MCF 10A (cell line): ENCODE measurements around the gene DYTN. TPM values are rescaled to one million over a fixed set of nuclear protein-coding genes. Genes with fewer than 3 reads are reported as not detected.
"Not testable (repeated sequence)": the region's sequence is repeated elsewhere in the genome, so short reads cannot be mapped to it uniquely, and the experiment has no call there.

Experiments used
- BruUV-seq: library from RNA; stranded (reverse); fragments of 400-500 nt; replicated peaks from 2 replicates; lab custom pipeline; 2021; lab: Mats Ljungman, UMichigan
- CTCF ChIA-PET: fragments of 300-600 bp; sonication (Branson Sonifier 250); formaldehyde crosslinking; extraction: SDS; loops from one replicate; lab custom pipeline; 2021; ENCODE audit warnings: antibody characterized with exemption, inconsistent platforms; lab: Yijun Ruan, JAX
- POLR2A ChIA-PET: fragments of 300-600, 350-650 bp; sonication (Branson Sonifier 250); formaldehyde crosslinking; extraction: SDS; loops from one replicate; lab custom pipeline; 2020; ENCODE audit warnings: antibody characterized with exemption, inconsistent platforms; lab: Yijun Ruan, JAX
- DNase-seq: peaks from one replicate; pipeline ENCODE4 v3.0.0-alpha.2; 2018; ENCODE audit not compliant: unreplicated experiment
- H3K27ac Mint-ChIP-seq: one replicate; pipeline ENCODE4 v1.8.0; 2022; ENCODE audit warnings: mild to moderate bottlenecking, low read depth, mixed read lengths; ENCODE audit not compliant: unreplicated experiment
- H3K27me3 Mint-ChIP-seq: one replicate; pipeline ENCODE4 v1.8.0; 2022; ENCODE audit warnings: mixed read lengths; ENCODE audit not compliant: insufficient read depth, unreplicated experiment
- H3K36me3 Mint-ChIP-seq: one replicate; pipeline ENCODE4 v1.8.0; 2022; ENCODE audit warnings: mild to moderate bottlenecking, moderate library complexity, mixed read lengths; ENCODE audit not compliant: insufficient read depth, unreplicated experiment
- H3K4me1 Mint-ChIP-seq: one replicate; pipeline ENCODE4 v1.8.0; 2022; ENCODE audit warnings: mixed read lengths; ENCODE audit not compliant: insufficient read depth, unreplicated experiment
- H3K4me3 Mint-ChIP-seq: one replicate; pipeline ENCODE4 v1.8.0; 2022; ENCODE audit warnings: mild to moderate bottlenecking, moderate library complexity, mixed read lengths; ENCODE audit not compliant: unreplicated experiment
- H3K9me3 Mint-ChIP-seq: one replicate; pipeline ENCODE4 v1.8.0; 2022; ENCODE audit warnings: mixed read lengths; ENCODE audit not compliant: unreplicated experiment
- intact Hi-C: fragments of 100-400 bp; cut with micrococcal nuclease; formaldehyde crosslinking; loops from 2 replicates; pipeline ENCODE4 v1.14.1; 2022
- total RNA-seq: library from RNA; stranded (reverse); gene quantifications from 2 replicates; pipeline ENCODE4 v1.2.3, GENCODE V29; 2022
- TF ChIP-seq, protein P1 (sequence below): fragments of 200-600 bp; IDR thresholded peaks from one replicate; pipeline ENCODE4 v1.8.0; 2022; ENCODE audit warnings: antibody characterized with exemption, mild to moderate bottlenecking; ENCODE audit not compliant: unreplicated experiment

Gene DYTN
- total RNA-seq, 1 experiment from 2014 or later: not detected

DNA sequence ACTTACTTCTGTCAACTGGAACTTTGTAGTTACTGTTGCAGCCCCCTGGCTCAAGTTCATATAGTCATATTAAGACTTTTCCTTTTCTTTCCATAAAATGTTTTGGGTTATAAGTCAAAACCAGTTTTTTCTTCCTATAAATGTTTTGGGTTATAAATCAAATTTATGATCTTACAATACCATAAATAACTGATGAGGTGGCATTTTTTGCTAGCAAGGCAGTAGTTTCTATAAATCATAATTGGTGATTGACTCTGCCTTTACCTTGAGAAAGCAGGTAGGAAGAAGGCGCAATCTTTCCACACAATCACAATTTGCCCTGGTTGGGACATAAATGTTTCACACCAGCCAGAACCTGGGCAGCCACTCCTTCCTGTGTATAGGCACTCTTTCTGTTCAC lies 5.1 kb upstream of the DYTN start:
- DNase-seq: no peak
- no peak overlapping the region for H3K27ac Mint-ChIP-seq
- no peak overlapping the region for H3K4me3 Mint-ChIP-seq
- CTCF ChIA-PET: no interaction called here
- intact Hi-C loops: no loop called here
- peaks cover 7% of the 10 kb centered on the region for H3K9me3 Mint-ChIP-seq
- TF ChIP-seq, protein P1, sequence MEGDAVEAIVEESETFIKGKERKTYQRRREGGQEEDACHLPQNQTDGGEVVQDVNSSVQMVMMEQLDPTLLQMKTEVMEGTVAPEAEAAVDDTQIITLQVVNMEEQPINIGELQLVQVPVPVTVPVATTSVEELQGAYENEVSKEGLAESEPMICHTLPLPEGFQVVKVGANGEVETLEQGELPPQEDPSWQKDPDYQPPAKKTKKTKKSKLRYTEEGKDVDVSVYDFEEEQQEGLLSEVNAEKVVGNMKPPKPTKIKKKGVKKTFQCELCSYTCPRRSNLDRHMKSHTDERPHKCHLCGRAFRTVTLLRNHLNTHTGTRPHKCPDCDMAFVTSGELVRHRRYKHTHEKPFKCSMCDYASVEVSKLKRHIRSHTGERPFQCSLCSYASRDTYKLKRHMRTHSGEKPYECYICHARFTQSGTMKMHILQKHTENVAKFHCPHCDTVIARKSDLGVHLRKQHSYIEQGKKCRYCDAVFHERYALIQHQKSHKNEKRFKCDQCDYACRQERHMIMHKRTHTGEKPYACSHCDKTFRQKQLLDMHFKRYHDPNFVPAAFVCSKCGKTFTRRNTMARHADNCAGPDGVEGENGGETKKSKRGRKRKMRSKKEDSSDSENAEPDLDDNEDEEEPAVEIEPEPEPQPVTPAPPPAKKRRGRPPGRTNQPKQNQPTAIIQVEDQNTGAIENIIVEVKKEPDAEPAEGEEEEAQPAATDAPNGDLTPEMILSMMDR: no peak
- H3K36me3 Mint-ChIP-seq: no peaks in the 10 kb centered on the region
- POLR2A ChIA-PET: interaction anchor here (1.2 kb wide), 1 partner anchor 46 kb away, joined by 3 read pairs; no protein-coding TSS in a partner anchor
- no TSS peak for BruUV-seq
- no peaks in the 10 kb centered on the region for H3K4me1 Mint-ChIP-seq
- peaks cover 8% of the 10 kb centered on the region for H3K27me3 Mint-ChIP-seq

DNA sequence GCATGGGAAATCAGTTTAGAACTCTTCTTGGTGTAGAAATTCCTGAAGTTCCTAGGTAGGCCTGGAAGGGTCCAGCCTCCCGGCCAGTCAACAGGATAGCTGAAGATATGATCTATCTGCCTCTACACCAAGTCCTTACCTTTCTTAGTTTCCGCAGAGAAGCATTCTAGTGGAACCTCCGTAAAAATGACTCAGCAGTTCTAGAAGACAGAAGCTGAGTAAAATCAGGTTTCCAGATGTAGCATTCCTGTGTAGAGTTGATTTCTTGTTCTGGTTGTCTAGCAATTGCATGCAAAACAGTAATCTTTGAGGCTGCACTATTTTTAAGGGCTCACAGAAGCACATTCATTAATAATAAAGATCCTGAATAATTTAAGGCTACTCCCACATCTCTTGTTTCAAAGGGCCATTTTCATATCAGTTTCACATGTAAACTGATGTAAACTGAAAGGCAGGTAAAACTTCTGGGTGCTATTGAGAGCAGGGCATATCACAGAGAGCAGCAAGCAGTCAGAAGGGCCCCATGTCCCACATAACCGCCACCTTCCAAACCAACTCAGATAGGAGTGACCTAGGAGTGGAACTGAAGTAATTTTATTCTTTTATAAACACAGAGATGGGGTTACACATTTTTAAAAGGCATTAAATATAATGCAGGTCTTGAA lies 3.2 kb upstream of the DYTN start:
- no TSS peak for BruUV-seq
- Mint-ChIP-seq H3K4me1 (no peaks in the 10 kb centered on the region), H3K27ac (no peak overlapping the region), H3K36me3 (no peaks in the 10 kb centered on the region), H3K4me3 (no peak overlapping the region), H3K27me3 (peaks cover 8% of the 10 kb centered on the region), H3K9me3 (peaks cover 7% of the 10 kb centered on the region)
- DNase-seq: no peak
- intact Hi-C loops: no loop called here
- TF ChIP-seq, protein P1: no peak
- ChIA-PET POLR2A (no interaction called here), CTCF (interaction anchor here (0.7 kb wide), 1 partner anchor 77 kb away, joined by 3 read pairs; no protein-coding TSS in a partner anchor)

DNA sequence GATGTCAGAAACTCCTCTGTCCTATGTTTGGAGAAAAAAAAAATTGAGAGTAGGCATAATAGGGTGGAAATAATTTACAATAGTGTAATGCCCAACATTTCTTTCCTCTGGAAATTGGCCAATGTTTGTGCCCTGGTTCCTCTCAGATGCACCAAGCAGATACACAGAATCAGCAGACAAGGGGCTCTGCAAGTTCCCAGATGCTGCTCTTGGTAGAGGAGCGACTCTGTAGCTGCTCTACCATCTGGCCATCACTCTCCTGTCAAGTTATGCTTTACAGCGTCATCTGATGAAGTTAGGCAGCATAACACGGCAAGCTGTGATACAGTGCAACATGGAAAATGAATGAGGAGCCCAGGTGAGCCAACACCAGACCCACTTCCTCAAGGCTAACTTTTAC lies 1.6 kb downstream of the DYTN start:
- Mint-ChIP-seq H3K9me3 (no peaks in the 10 kb centered on the region), H3K4me1 (no peaks in the 10 kb centered on the region), H3K27me3 (peaks cover 8% of the 10 kb centered on the region), H3K4me3 (no peak overlapping the region), H3K27ac (no peak overlapping the region), H3K36me3 (no peaks in the 10 kb centered on the region)
- intact Hi-C loops: no loop called here
- BruUV-seq: no TSS peak
- ChIA-PET CTCF (no interaction called here), POLR2A (interaction anchor here (0.5 kb wide), 1 partner anchor 16 kb away, joined by 3 read pairs; no protein-coding TSS in a partner anchor)
- no peak for DNase-seq
- TF ChIP-seq, protein P1: no peak

DNA sequence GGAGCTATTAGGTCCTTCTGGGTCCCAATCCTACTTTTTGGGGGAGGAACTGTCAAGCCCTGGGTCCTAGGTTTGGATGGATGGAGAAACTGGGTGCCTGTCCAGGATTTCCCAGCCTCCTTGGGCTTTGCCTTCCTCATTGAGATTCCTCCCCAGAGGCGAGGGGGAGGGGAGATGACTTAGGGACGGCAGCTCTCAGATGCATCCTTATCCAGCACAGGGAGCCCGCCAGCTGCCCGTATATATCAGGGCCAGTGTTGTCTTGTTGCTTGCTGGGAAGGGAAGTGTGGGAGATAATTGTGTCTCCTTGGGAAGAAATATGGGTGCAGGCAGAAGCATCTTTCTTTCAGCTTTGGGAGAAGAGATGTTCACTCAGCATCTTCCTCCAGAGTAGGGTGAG lies 3.0 kb downstream of the DYTN start:
- H3K36me3 Mint-ChIP-seq, intact Hi-C loops, POLR2A ChIA-PET, H3K9me3 Mint-ChIP-seq, DNase-seq, BruUV-seq, CTCF ChIA-PET, H3K27me3 Mint-ChIP-seq, H3K4me1 Mint-ChIP-seq, H3K4me3 Mint-ChIP-seq, H3K27ac Mint-ChIP-seq: not testable (repeated sequence)
